Esophagus muscularis mucosa (tissue), 4 donors: Measurements from ENCODE around the gene TEX55. TPM values are rescaled to one million over a fixed set of nuclear protein-coding genes. Genes with fewer than 3 reads are reported as not detected.

ENCODE experiments used
- DNase-seq: peaks from one replicate; pipeline ENCODE4 v3.0.0-alpha.2; 2017; ENCODE audit errors: extremely low spot score
- H3K27ac ChIP-seq, 4 donors: fragments of 200-600 bp; sonication (generic); replicated peaks in 1 of 4; 1 replicate in 3 of 4; 2 replicates in 1 of 4; pipeline ENCODE4 v1.5.1; 2016 to 2019; ENCODE audit warnings: mild to moderate bottlenecking in 1 of 4
- H3K27me3 ChIP-seq, 4 donors: fragments of 200-600 bp; sonication (generic); one replicate each; pipeline versions ENCODE4 v1.5.1 to v1.6.0; 2016 to 2019
- H3K36me3 ChIP-seq, 4 donors: fragments of 200-600 bp; sonication (generic); one replicate each; pipeline ENCODE4 v1.5.1; 2016 to 2019
- H3K4me1 ChIP-seq, 4 donors: fragments of 200-600 bp; sonication (generic); one replicate each; pipeline ENCODE4 v1.5.1; 2016 to 2019
- H3K4me3 ChIP-seq, 4 donors: fragments of 200-600 bp; sonication (generic); 1 replicate in 2 of 4; 2 replicates in 2 of 4; pipeline ENCODE4 v1.5.1; 2016 to 2019; ENCODE audit warnings: mild to moderate bottlenecking in 4 of 4, moderate library complexity in 1 of 4
- H3K9me3 ChIP-seq, 4 donors: fragments of 200-600 bp; sonication (generic); 1 replicate in 3 of 4; 2 replicates in 1 of 4; pipeline ENCODE4 v1.5.1; 2016 to 2019
- CTCF ChIP-seq, 3 experiments: fragments of 200-600 bp in 2 of 3; fragments of 450-650 bp in 1 of 3; sonication (generic) in 2 of 3; IDR thresholded peaks; one replicate each; pipeline ENCODE4 v1.5.1; 2017 to 2019; ENCODE audit warnings: antibody characterized with exemption in 3 of 3, mild to moderate bottlenecking in 2 of 3, moderate library complexity in 1 of 3
- EP300 ChIP-seq: sonication (generic); formaldehyde crosslinking; IDR thresholded peaks from one replicate; pipeline ENCODE4 v1.6.1; 2017; ENCODE audit warnings: antibody characterized with exemption
- POLR2A ChIP-seq: fragments of 450-650 bp; IDR thresholded peaks from one replicate; pipeline ENCODE4 v1.6.1; 2017; ENCODE audit warnings: antibody characterized with exemption, moderate library complexity, mild to moderate bottlenecking, low read depth
- POLR2AphosphoS5 ChIP-seq, 2 donors: sonication (generic); formaldehyde crosslinking; IDR thresholded peaks; one replicate each; pipeline ENCODE4 v1.6.1; 2017; ENCODE audit warnings: antibody characterized with exemption in 2 of 2
- WGBS: methylation state at CpG from one replicate; pipeline ENCODE4 v1.1.5; 2018; 5-methylcytosine and 5-hydroxymethylcytosine counted together
- intact Hi-C: fragments of 100-400 bp; cut with DNase I; formaldehyde crosslinking; loops from one replicate; pipeline ENCODE4 v1.15.1; 2023
- total RNA-seq, 4 donors: library from RNA; depleted of rRNA; stranded (reverse); fragments of >200 nt; gene quantifications; one replicate each; pipeline versions ENCODE4 v1.1.0 to v1.2.1, GENCODE V29; 2016

The TEX55 gene
- not detected for total RNA-seq

GRCh38 chr3:119145500-119146167 is at the start of gene TEX55:
Gene TEX55, plus strand, starts transcription at chr3:119146165. Its CDS starts 25 bp downstream, at chr3:119146190.
- Histone ChIP-seq H3K9me3 (no peaks in the 10 kb centered on the region), H3K4me3 (no peak within 1 kb of the TSS), H3K4me1 (no peaks in the 10 kb centered on the region), H3K27ac (no peak within 1 kb of the TSS), H3K27me3 (no peaks in the 10 kb centered on the region), H3K36me3 (no peaks in the 10 kb centered on the region)
- DNase-seq = no peak
- whole genome bisulfite sequencing = 89% methylated on average over 19 of the region's 23 CpGs
- TF ChIP-seq EP300 (no peak), CTCF (IDR thresholded peaks at IDR 0.05) (peak in 2 of 3 experiments; percentile 9 to 34)
- intact Hi-C loops = no loop called here

- no peaks in the 10 kb centered on the region for H3K4me1 ChIP-seq
- no peak for DNase-seq
Measured at GRCh38 chr3:119098003-119098402, 48.0 kb upstream of the TEX55 start.

GRCh38 chr3:119098619-119099222 is 47.2 kb upstream of the TEX55 start:
- no peaks in the 10 kb centered on the region for H3K9me3 ChIP-seq
- DNase-seq = no peak
- no peak overlapping the region for H3K4me3 ChIP-seq
- intact Hi-C loops = loop anchor here (2.0 to 5.0 kb wide), 2 partner anchors 61 to 216 kb away; no protein-coding TSS in a partner anchor
- H3K27ac ChIP-seq = no peak overlapping the region
- TF ChIP-seq POLR2AphosphoS5 (IDR thresholded peaks at IDR 0.05) (no peak), CTCF (IDR thresholded peaks at IDR 0.05) (peak; percentile 65 to 67 (median 67)), EP300 (no peak)
- 25% methylated on average over 3 of the region's 3 CpGs for WGBS
- no peaks in the 10 kb centered on the region for H3K4me1 ChIP-seq
- no peaks in the 10 kb centered on the region for H3K36me3 ChIP-seq
- H3K27me3 ChIP-seq = no peaks in the 10 kb centered on the region

More at GRCh38 chr3:119098003-119098402, 48.0 kb upstream of the TEX55 start:
- TF ChIP-seq EP300 (no peak), CTCF (IDR thresholded peaks at IDR 0.05) (no peak), POLR2AphosphoS5 (IDR thresholded peaks at IDR 0.05) (no peak), POLR2A (no peak)
- no peak overlapping the region for H3K4me3 ChIP-seq
- H3K9me3 ChIP-seq = no peaks in the 10 kb centered on the region
- H3K36me3 ChIP-seq = no peaks in the 10 kb centered on the region
- no peaks in the 10 kb centered on the region for H3K27me3 ChIP-seq
- 91% methylated on average over 3 of the region's 3 CpGs for WGBS
- H3K27ac ChIP-seq = no peak overlapping the region
- intact Hi-C loops = loop anchor here (2.0 to 5.0 kb wide), 2 partner anchors 61 to 215 kb away; no protein-coding TSS in a partner anchor

- no peak for DNase-seq
- intact Hi-C loops = loop anchor here (2.0 to 5.0 kb wide), 2 partner anchors 62 to 217 kb away; no protein-coding TSS in a partner anchor
- no peaks in the 10 kb centered on the region for H3K9me3 ChIP-seq
- H3K27ac ChIP-seq = no peak overlapping the region
- 38% methylated on average over 2 of the region's 2 CpGs for WGBS
- H3K4me3 ChIP-seq = no peak overlapping the region
- TF ChIP-seq CTCF (IDR thresholded peaks at IDR 0.05) (no peak), POLR2A (no peak), EP300 (no peak), POLR2AphosphoS5 (IDR thresholded peaks at IDR 0.05) (no peak)
- no peaks in the 10 kb centered on the region for H3K4me1 ChIP-seq
- H3K27me3 ChIP-seq = no peaks in the 10 kb centered on the region
- H3K36me3 ChIP-seq = no peaks in the 10 kb centered on the region
Measured at GRCh38 chr3:119099785-119100184, 46.2 kb upstream of the TEX55 start.
